ENCODE measurements around the gene AGR3.

Gene AGR3

GRCh38 chr7:16881844-16882243 lies at the start of gene AGR3:
TSS of gene AGR3 (minus strand) at chr7:16881983. CDS start at chr7:16878618, 3,365 bp downstream.
- no peak for DNase-seq (ENCODE audit: low spot score)
- TF ChIP-seq, protein P1, sequence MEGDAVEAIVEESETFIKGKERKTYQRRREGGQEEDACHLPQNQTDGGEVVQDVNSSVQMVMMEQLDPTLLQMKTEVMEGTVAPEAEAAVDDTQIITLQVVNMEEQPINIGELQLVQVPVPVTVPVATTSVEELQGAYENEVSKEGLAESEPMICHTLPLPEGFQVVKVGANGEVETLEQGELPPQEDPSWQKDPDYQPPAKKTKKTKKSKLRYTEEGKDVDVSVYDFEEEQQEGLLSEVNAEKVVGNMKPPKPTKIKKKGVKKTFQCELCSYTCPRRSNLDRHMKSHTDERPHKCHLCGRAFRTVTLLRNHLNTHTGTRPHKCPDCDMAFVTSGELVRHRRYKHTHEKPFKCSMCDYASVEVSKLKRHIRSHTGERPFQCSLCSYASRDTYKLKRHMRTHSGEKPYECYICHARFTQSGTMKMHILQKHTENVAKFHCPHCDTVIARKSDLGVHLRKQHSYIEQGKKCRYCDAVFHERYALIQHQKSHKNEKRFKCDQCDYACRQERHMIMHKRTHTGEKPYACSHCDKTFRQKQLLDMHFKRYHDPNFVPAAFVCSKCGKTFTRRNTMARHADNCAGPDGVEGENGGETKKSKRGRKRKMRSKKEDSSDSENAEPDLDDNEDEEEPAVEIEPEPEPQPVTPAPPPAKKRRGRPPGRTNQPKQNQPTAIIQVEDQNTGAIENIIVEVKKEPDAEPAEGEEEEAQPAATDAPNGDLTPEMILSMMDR (IDR thresholded peaks at IDR 0.05; ENCODE audit: extremely low read depth, missing control alignments): no peak

DNA sequence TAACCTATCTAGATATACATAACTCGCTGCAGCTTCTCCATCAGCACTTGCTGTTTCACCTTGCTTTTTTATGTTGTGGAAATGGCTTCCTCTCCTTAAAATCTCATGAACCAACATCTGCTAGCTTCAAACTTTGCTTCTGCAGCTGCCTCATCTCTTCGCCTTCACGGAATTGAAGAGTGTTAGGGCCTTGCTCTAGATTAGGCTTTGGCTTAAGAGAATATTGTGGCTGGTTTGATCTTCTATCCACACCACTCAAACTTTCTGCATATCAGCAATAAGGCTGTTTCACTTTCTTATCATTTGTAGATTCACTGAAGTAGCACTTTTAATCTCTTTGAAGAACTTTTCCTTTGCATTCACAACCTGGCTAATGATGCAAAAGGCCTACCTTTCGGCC lies 49.2 kb upstream of the AGR3 start:
- DNase-seq (ENCODE audit: low spot score): no peak
- TF ChIP-seq, protein P1 (IDR thresholded peaks at IDR 0.05; ENCODE audit: extremely low read depth, missing control alignments): no peak

GRCh38 chr7:16929146-16929762 lies 47.5 kb upstream of the AGR3 start:
- TF ChIP-seq, protein P1 (IDR thresholded peaks at IDR 0.05; ENCODE audit: extremely low read depth, missing control alignments): no peak
- DNase-seq (ENCODE audit: low spot score): no peak

- TF ChIP-seq, protein P1 (IDR thresholded peaks at IDR 0.05; ENCODE audit: extremely low read depth, missing control alignments): no peak
- no peak for DNase-seq (ENCODE audit: low spot score)
These were observed 45.1 kb upstream of the AGR3 start for GRCh38 chr7:16926861-16927260.

DNA sequence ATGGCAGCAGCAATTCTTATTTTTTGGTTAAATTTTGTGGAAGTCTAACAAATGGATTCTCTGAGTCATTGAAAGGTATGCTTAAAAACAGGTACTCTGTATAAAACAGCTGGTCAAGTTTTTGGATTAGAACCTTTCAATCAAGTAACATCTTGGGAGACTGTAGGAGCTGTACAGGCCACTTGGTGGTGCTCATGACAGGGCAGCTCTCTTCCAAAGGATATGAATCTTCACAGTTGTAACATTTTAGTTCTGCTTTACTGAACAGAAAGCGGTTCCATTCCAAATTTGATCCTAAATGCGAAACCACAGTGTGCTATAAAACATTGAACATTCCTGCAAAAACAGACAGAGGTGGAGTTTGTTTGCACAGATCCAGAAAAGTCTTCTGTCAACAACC lies 44.5 kb upstream of the AGR3 start:
- TF ChIP-seq, protein P1 (IDR thresholded peaks at IDR 0.05; ENCODE audit: extremely low read depth, missing control alignments): peak; percentile 56

DNA sequence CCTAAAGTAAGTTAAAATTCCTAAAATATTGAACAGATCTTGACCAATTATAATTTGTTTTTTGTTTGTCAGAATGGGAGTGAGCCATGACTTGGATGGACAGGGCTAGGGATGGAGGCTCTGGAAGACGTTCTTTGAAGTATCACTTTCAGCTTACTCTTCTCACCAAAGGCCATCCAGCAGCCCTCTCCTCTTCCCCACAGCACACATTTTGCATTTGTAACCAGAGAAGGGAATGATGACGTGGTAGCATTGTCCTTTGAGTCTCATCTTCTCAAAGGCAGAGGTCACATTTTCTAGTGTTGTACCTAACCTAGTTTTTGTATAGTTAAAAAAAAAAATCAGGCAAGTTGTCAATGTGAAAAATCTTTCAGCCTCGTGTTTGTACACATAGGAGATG lies 43.8 kb upstream of the AGR3 start:
- no peak for DNase-seq (ENCODE audit: low spot score)
- TF ChIP-seq, protein P1 (IDR thresholded peaks at IDR 0.05; ENCODE audit: extremely low read depth, missing control alignments): no peak

More for the DNA sequence above, 44.5 kb upstream of the AGR3 start:
- no peak for DNase-seq (ENCODE audit: low spot score)

GRCh38 chr7:16923019-16923418 lies 41.2 kb upstream of the AGR3 start:
- DNase-seq (ENCODE audit: low spot score): no peak
- TF ChIP-seq, protein P1 (IDR thresholded peaks at IDR 0.05; ENCODE audit: extremely low read depth, missing control alignments): no peak
